HG03571 (cell line): ENCODE data around the gene GABRR1.

Experiments used
- ATAC-seq: cut with Tn5 transposase; IDR thresholded peaks from one replicate; pipeline ENCODE4 v1.9.1; 2021; ENCODE audit not compliant: unreplicated experiment

GABRR1 gene

GRCh38 chr6:89216411-89216810, 747 bp downstream of the GABRR1 start:
- ATAC-seq = no peak

GRCh38 chr6:89215391-89215790, 1.8 kb downstream of the GABRR1 start:
- ATAC-seq = no peak

- no peak for ATAC-seq
Measured at GRCh38 chr6:89214197-89214596, 3.0 kb downstream of the GABRR1 start.

- ATAC-seq = no peak
Measured at GRCh38 chr6:89212472-89212871, 4.7 kb downstream of the GABRR1 start.

- ATAC-seq = no peak
Measured at GRCh38 chr6:89209457-89209856, 7.7 kb downstream of the GABRR1 start.

GRCh38 chr6:89208551-89208950, 8.6 kb downstream of the GABRR1 start:
- ATAC-seq = no peak

GRCh38 chr6:89205819-89206218, 11.3 kb downstream of the GABRR1 start:
- no peak for ATAC-seq

- ATAC-seq = no peak
Measured at GRCh38 chr6:89204096-89204495, 13.1 kb downstream of the GABRR1 start.

- no peak for ATAC-seq
Measured at GRCh38 chr6:89200706-89201215, 16.4 kb downstream of the GABRR1 start.

- no peak for ATAC-seq
Measured at GRCh38 chr6:89199579-89199978, 17.6 kb downstream of the GABRR1 start.

GRCh38 chr6:89198235-89198634, 18.9 kb downstream of the GABRR1 start:
- ATAC-seq = no peak

- ATAC-seq = no peak
Measured at GRCh38 chr6:89197141-89197540, 20.0 kb downstream of the GABRR1 start.

GRCh38 chr6:89194559-89194958, 22.6 kb downstream of the GABRR1 start:
- ATAC-seq = no peak

- ATAC-seq = no peak
Measured at GRCh38 chr6:89190741-89191140, 26.4 kb downstream of the GABRR1 start.

- ATAC-seq = no peak
Measured at GRCh38 chr6:89187504-89187903, 29.7 kb downstream of the GABRR1 start.

GRCh38 chr6:89186762-89187161, 30.4 kb downstream of the GABRR1 start:
- ATAC-seq = no peak

- no peak for ATAC-seq
Measured at GRCh38 chr6:89184344-89184743, 32.8 kb downstream of the GABRR1 start.

- ATAC-seq = no peak
Measured at GRCh38 chr6:89183294-89183693, 33.9 kb downstream of the GABRR1 start.

- no peak for ATAC-seq
Measured at GRCh38 chr6:89180971-89181370, 36.2 kb downstream of the GABRR1 start.

GRCh38 chr6:89180112-89180511, 37.0 kb downstream of the GABRR1 start:
- ATAC-seq = no peak

GRCh38 chr6:89173634-89174033, 43.5 kb downstream of the GABRR1 start:
- no peak for ATAC-seq

GRCh38 chr6:89172131-89172530, 45.0 kb downstream of the GABRR1 start:
- ATAC-seq = no peak

GRCh38 chr6:89162047-89162371, 55.1 kb downstream of the GABRR1 start:
- no peak for ATAC-seq
